IPS-NIHi7 (cell line): ENCODE measurements around the gene DLG5.

ENCODE experiments used
- DNase-seq: peaks from one replicate; pipeline ENCODE4 v3.0.0; 2012; ENCODE audit warnings: mixed read lengths; ENCODE audit errors: extremely low spot score

DLG5 gene

DNA sequence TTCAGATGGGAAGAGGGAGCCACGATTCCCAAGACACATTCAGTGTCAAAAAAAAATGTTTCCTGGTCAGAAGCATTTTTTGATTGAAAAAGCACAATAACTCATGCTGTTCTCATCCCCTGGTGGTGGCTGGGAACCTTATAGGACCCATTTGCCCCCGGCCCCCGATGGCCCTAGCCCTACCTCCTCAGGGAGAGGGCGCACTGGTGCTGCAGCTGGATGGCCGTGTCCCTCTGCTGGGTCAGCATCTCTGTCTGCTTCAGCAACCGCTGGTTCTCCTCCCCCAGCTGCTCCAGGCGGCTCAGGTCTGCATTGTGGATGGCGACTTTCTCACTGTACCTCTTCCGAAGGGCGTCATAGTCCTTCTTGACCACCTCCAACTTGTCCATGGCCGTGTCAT lies 83.3 kb downstream of the DLG5 start:
- DNase-seq = no peak

DNA sequence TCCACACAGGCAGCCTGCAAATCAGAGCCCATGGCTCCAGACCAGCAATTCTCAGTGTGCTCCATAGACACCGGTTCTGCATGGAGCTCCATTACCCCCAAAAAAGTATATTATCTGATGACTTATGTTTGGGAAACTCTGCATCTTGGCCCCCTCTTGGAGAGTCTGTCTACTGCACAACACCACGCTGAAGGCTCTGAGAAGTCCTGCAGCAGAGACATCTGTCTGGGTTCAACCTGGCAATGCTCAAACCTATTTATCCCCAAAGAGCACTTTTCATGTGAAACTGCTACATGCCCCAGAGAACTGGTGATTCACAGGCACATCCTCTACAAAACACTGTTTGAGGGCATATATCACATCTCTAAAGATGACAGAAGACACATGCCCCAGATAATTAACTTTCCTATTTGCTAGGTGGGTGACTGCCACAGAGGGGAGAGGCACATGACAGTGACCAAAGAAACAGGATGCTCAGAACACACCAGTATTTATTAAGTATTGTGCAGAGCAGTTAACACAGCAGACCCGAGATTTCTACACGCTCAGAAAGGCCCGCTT lies 83.8 kb downstream of the DLG5 start:
- no peak for DNase-seq

GRCh38 chr10:77841711-77842375 lies 84.7 kb downstream of the DLG5 start:
- DNase-seq = no peak

DNA sequence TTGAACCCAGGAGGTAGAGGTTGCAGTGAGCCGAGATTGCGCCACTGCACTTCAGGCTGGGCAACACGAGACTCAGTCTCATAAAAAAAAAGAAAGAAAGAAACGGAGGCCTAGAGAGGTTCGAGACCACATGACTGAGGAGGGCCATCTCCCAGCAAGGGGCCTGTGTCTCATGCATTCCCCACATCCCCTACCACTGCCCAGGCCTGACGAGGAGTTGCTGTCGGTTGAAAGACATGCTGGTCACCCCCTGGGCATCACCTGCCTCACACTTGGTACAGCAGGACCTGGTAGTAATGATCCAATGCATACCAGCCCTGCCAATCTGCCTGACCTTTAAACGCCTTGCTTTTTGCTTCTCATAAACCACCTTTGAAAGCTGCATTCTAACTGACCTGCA lies 85.9 kb downstream of the DLG5 start:
- no peak for DNase-seq

- no peak for DNase-seq
Measured at GRCh38 chr10:77837925-77838595, 88.5 kb downstream of the DLG5 start.

DNA sequence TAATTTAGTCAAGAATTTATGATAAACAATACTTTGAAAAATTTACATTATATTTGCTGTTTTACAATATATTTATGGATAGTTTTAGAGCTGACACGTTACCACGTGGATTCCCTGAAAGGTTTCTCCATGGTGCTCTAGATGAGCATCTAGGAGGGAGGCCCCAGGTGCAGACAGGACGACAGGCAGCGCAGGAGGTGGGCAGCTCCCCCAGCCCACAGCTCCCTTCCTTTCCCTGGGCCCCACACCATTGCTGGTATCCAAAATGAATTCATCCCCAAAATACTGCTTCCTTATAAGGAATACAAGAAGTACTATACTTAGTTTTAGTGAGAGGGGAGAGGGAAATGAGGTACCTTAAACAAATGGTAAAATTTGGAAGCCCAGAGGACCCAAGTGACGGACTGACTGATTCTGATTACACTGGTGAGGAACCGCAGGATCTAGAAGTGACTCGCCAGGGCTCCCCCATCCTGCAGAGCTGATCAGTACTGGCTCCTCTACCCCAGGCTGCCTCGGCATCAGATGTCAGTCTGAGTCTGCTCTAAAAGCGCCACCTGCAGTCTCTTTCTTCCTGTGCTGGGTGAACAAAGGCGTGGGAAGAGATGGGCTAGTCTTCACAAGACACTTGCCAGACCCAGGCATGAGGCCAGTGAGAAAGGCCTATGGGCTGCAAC lies 89.2 kb downstream of the DLG5 start:
- peak; percentile 88 for DNase-seq

DNA sequence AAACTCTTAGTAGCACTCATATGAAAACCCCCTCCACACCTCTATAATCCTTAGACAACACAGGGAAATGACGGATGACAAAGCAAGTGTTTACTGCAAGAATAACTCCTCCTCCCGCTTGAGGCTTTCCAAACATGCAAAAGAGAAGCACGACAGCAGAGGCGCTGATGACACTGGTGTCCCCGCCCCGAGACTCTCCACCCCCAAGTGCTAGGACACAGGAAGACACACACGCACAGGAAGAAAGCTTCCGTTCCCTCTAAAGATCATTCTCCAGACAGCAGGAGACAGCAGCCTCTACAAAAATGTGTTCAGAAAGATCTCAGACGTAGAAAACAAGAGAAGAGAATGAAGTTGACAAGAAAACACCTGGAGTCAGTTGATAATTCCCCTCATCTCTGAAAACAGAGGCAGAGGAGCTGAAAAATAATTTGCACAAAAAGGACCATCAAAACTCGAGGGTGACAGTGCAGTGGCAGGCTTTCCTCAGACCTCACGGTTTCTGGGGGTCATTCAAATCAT lies 90.2 kb downstream of the DLG5 start:
- DNase-seq = no peak

DNA sequence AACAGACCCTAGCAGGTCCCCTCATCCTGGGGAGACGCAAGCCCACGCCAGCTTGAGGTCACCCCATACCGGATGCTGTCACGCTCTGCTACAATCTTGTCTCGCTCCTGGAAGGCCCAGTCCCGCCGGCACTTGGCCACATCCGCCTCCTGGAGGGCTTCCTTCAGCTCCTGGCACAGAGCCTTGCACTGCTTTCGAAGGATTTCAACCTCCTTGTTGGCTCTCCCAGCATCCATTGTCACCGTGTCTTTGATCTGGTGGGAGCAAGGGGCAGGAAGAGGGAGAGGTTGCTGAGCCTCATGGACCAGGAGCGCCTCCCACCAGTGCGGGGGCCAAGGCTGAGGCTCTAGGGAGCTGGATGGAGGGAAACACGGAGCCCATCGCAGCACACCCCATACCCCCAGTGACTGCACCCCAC lies 90.9 kb downstream of the DLG5 start:
- no peak for DNase-seq

- no peak for DNase-seq
Measured at GRCh38 chr10:77834943-77835668, 91.4 kb downstream of the DLG5 start.

- DNase-seq = no peak
Measured at GRCh38 chr10:77834540-77834939, 92.0 kb downstream of the DLG5 start.

DNA sequence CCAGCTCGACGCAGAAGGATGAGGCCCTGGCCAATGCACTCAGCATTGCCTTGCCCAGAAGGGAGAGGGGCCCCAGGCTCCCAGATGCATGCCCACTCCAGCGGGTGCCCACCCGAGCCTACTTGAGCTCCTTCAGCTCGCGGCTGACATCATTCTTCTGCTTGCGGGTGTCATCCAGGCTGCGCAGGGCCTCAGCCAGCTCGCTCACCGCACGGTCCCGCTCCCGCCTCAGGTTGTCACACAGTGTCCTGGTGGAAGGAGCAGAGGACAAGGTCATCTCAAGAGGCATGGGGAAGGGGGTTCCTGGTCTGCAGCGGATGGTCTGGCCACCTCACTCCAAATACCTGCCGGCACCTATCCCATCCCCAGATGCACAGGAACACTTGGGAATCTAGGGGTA lies 92.8 kb downstream of the DLG5 start:
- DNase-seq = no peak

DNA sequence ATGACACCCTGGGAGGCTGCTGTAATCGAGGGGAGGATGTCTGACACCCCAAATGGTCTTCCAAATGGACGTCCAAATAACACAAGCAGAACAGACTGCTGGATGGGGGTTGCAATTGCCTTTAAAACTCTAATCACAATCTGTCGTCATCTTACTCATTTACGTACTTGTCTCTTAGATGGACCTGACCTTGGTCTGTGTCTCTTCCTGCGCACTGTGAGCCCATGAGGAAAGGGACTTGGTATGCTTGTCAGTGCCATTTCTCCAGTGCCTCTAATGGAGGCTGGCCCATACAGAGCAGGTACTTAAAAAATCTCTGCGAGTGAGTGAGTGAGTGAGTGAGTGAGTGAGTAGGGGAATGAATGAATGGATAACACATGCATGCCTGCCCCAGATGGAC lies 93.3 kb downstream of the DLG5 start:
- DNase-seq = no peak

DNA sequence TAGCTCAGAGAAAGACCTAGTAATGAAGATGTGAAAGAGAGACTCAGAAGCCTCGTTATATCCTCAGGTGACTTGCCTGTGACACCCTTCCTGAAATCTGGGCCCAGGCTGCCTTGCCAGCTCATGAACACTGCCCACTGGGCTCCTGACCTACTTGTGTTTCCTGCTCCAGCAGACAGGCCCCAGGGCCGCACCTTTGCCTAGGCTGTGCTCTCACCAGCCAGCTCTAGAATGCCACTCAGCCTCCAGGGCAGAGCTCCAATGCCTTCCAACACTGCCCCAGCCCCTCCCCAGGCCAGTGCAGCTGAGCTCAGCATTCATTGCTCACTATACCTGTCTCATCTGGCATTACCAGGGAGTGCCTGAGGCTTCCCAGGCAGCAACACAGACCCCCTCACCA lies 94.3 kb downstream of the DLG5 start:
- DNase-seq = no peak

- DNase-seq = no peak
Measured at GRCh38 chr10:77829356-77829755, 97.2 kb downstream of the DLG5 start.

- no peak for DNase-seq
Measured at GRCh38 chr10:77828377-77828776, 98.2 kb downstream of the DLG5 start.

DNA sequence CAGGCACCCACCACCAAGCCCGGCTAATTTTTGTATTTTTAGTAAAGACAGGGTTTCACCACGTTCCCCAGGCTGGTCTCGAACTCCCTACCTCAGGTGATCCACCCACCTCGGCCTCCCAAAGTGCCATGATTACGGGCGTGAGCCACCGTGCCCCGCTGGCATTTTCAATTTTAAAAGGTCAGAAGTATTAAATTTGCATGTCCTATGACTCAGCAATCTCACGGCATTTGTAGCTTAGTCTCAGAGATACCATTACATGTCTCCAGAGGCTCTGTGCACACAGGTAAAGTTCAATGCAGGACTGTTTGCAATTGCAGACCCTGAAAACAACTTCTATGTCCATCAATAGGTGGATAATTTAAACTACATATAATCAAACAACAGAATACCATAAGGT lies 99.2 kb downstream of the DLG5 start:
- DNase-seq = no peak

DNA sequence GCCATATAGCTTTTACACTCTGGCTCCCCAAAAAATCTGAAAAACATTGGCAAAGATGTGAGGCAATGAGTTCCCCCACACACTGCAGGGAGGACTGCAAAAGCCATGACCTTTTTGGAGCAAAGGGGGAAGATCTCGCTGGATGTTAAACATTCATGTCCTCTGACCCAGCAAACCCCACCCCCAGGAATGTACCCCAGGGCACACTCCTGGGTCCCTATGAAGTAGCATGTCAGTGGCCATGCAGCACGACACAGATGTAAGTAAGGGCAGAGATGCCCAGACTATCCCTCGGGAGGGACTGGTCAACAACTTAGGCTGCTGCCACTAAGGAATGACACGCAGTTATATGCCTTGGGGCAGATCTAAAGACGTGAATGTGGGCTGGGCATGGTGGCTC lies 100.6 kb downstream of the DLG5 start:
- peak; percentile 37 for DNase-seq

DNA sequence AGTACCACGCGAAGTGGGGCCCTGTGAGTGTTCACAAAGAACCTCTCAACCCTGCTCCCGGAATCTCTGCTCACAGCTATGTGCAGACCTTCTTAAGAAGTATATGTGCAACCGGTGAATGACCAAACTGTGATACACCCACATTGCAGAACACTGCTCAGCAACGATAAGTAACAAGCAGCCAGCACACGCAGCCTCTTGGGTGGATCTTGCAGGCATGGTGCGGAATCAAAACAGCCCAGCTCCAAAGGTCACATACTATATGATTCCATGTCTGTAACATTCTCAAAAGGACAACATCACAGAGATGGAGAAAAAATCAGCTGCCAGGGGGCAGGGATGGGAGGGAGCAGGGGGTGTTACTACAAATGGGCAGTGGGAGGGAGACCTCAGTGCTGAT lies 101.6 kb downstream of the DLG5 start:
- DNase-seq = no peak

GRCh38 chr10:77823811-77824542 lies 102.6 kb downstream of the DLG5 start:
- DNase-seq = no peak

DNA sequence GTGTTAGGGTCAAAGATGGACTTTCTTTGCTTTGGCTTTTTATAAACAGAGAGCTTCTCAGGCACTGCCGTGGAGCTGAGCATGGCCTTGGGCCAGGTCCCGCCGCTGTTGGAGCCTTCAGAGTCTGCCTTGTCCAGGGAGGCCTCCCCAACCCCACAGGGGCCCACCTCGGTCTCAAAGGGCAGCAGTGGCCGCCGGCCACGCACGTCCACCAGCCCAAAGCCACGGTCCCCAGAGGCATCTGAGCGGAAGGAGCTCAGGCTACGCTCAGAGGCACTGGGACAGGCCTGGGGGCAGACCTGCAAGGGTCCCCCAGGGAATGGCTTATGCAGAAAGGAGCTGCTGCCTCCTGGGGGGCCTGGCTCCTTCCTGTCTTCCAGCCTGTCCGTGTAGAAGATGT lies 105.0 kb downstream of the DLG5 start:
- no peak for DNase-seq

GRCh38 chr10:77821036-77821435 lies 105.5 kb downstream of the DLG5 start:
- DNase-seq = no peak
